Fibroblast of the conjunctiva (primary cell): ENCODE measurements around the gene TAT.
"Not testable (repeated sequence)": the region's sequence is repeated elsewhere in the genome, so short reads cannot be mapped to it uniquely, and the experiment has no call there.

ENCODE experiments used
- DNase-seq: peaks from one replicate; pipeline ENCODE4 v3.0.0-alpha.2; 2010; ENCODE audit warnings: low read depth

The TAT gene

GRCh38 chr16:71584543-71585317, 7.8 kb upstream of the TAT start:
- no peak for DNase-seq

DNA sequence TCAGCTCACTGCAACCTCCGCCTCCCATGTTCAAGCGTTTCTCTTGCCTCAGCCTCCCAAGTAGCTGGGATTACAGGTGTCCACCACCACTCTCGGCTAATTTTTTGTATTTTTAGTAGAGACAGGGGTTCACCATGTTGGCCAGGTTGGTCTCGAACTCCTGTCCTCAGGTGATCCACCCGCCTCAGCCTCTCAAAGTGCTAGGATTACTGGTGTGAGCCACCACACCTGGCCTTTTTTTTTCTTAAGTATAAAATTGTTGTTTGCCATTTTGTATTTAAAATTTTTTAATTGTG, 5.6 kb upstream of the TAT start:
- not testable (repeated sequence) for DNase-seq

- no peak for DNase-seq
Measured at GRCh38 chr16:71574702-71575101, 2.2 kb downstream of the TAT start.

GRCh38 chr16:71573387-71574094, 3.4 kb downstream of the TAT start:
- DNase-seq, result no peak

- no peak for DNase-seq
Measured at GRCh38 chr16:71572497-71573116, 4.3 kb downstream of the TAT start.

DNA sequence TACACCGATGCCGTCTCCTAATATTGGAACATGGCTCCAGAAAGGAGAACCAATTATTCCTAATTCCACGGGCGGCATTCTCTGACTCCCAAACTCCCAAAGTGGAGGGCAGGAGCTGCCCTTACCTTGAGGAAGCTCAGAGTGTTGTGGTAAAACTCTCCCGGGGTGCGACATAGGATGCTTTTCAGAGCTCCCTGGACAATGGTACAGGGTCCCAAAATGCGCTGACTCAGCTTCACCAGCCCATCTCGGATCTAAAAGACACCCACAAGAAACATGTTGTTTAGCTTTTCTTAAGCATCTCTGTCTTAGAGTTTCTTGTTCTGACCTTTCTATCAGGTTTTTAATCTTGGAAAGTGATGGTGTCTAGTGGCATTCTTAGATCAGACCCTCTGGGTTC, 6.7 kb downstream of the TAT start:
- no peak for DNase-seq

GRCh38 chr16:71569621-71570020, 7.3 kb downstream of the TAT start:
- DNase-seq, result no peak

- no peak for DNase-seq
Measured at GRCh38 chr16:71568551-71568950, 8.3 kb downstream of the TAT start.

- no peak for DNase-seq
Measured at GRCh38 chr16:71567931-71568330, 9.0 kb downstream of the TAT start.

- DNase-seq, result no peak
Measured at GRCh38 chr16:71565812-71566700, 10.8 kb downstream of the TAT start.

DNA sequence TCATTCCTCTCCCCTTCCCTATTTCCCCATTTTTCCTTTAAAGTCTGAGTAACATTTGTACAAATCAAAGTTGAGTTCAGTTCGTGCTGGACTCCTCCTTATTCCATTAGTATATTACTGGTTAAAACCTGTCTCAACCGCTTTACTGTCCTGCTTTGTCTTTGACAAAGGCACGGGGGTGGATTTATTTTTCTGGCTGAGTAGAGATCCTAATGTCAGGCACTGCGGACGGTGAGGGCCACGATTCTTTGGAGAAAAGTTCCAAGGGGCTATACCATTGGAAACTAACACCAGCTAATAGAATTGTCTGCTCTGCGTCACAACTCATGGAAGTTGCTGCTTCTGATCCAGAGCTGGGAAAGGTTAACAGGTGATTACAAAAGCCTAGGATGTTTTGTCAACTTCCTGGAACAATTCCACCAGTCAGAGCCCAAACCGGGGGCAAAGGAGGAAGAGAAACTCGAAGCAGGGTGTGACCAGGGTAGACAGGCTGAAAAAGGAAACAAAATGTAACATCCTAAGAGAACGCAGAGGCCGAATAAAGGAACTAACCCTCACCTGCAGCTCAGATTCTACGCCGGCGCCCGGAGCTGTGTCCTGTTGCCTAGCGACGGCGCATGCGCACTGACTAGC, 12.4 kb downstream of the TAT start:
- DNase-seq, result no peak

DNA sequence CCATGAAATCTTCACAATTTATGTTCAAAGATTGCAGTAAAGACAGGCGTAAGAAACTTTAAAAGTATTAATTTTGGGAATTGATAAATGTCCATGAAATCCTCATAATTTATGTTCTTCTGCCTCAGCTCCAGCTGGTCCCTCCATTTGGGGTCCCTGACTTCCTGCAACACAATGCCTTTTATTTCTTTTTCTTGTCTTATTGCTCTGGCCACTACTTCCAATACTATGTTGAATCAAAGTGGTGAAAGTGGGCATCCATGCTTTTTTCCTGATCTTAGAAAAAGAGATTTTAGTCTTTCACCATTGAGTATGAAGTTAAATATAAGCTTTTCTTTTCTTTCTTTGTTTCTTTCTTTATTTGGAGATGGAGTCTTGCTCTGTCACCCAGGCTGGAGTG, 14.3 kb downstream of the TAT start:
- no peak for DNase-seq

- not testable (repeated sequence) for DNase-seq
Measured at GRCh38 chr16:71561886-71562285, 15.0 kb downstream of the TAT start.

GRCh38 chr16:71559855-71560254, 17.0 kb downstream of the TAT start:
- DNase-seq, result no peak

DNA sequence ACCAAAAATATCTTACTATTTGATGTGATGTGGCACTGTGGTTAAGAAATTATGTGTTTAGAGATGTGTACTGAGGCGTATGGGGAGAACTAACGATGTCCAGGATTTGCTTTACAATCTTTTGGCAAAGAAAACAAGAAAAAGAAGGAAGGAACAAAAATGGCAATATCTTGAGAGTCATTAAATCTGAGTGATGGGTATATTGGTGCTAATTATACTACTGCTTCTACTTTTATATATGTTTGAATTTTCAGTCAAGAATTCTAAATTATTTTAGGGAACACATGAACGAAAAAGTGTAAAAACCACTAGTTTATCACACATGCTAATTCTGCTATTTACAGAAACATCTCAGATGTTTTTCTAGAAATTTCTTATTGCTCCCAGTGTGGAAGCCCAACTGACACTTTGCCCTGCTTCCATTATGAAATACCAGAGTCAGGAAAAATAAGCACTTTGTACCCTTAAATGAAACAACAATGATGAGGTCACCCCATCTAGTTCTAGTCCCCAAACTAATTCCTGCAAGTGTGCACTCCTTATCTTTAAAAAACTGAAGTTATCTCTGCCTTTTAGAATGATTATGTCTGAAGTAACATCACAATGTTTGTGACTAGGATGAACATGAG, 18.8 kb downstream of the TAT start:
- no peak for DNase-seq

DNA sequence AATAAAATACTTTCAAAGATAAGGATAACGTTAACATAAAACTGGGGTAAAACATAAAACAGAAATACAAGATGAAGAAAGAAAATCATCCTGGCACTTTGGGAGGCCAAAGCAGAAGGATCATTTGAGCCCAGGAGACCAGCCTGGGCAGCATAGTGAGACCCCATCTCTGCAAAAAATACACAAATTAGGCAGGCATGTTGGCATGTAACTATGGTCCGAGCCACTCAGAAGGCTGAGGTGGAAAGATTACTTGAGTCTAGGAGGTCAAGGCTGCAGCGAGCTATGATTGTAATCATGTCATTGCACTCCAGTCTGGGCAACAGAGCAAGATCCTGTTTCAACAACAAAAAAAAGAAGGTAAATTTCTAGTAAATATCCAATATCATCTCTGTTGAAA, 19.6 kb downstream of the TAT start:
- DNase-seq, result no peak

GRCh38 chr16:71555230-71555891, 21.5 kb downstream of the TAT start:
- DNase-seq, result no peak

GRCh38 chr16:71552698-71553503, 24.0 kb downstream of the TAT start:
- DNase-seq, result no peak

DNA sequence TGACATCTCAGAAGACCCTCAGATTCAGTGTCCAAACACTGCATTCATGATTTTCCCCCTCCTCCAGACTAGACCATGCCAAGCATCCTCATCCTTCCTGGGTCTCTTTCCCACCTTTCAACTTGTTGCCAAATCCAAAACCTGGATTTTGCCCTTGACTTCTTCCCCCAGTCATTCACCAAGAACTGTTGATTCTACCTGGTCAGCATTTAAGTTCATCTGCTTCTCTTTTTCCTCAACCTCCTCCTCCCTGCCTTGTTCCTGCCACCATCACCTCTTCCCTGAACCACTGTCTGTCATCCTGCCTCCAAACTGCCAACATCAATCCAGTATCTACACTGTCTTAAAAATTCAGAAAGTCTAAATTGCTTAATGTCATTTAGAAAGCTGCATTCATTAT, 29.7 kb downstream of the TAT start:
- no peak for DNase-seq

DNA sequence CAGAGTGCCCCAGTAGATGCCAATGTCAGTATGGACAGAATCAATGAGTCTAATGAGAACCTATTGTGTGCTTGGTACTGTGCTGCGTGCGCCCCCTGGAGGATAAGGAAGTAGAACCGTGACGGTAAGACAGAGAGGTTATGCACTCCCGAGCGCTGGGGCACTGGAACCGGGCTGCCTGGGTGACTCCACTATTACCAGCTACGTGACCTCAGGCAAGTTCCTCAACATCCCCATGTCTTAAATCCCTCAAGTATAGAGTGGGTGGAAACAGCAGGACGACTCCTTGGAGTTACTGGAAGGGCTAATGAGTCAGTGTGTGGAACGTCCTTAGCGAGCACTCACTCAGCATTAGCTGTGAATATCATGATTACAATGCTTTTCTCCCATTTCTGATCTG, 34.5 kb downstream of the TAT start:
- DNase-seq, result peak; percentile 3
